ENCODE results near the gene TNPO1.
A peak's percentile ranks its signal among the peaks of the same experiment; 100 is the strongest.

DNA sequence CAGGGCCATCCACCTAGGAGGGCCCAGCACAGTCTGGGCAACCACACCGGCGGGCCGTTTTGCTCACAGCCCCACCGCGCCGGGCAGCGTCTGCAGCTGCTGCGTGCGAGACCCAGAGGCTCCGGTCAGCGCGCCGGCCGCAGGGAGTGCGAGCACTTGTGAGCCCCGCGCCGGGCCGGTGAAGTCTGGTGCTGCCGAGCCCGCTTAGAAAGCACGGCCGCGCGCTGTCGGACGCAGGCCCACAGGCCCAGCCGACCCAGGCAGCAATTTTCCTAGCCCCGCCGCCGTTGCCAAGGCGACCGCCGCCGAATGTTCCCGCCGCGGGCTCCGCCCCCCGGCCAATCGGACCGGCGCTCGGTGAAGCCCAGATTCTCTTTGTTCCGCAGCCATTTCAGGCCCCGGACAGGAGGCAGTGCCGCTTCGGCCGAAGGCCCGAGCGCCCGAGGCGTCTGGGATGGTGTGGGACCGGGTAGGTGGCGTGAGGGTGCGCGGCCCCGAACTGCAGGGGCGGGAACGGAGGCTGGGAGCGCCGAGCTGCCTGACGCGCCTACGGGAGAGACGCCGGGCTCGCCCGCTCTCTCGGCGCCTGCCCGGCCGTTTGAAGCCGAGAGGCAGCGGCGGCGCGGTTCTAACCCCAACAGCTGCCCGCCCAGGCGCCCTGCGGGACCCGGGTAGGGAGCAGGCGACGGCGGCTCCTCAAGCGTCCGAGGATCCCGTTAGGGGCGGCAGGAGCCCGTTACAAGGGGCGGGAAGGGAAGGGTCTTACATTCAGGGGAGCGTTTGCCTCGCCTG lies at the start of gene TNPO1:
- TF ChIP-seq CTCF (IDR thresholded peaks at IDR 0.05) = peak in 1 of 6 experiments; percentile 7
- peak; percentile 87 to 95 for TF ChIP-seq POLR2A (IDR thresholded peaks at IDR 0.05)
